ENCODE measurements around the gene RUVBL2. TPM values are rescaled to one million over a fixed set of nuclear protein-coding genes. Genes with fewer than 3 reads are reported as not detected.

Gene RUVBL2
- total RNA-seq, 1 donor from 2014 or later = 29.9 TPM

DNA sequence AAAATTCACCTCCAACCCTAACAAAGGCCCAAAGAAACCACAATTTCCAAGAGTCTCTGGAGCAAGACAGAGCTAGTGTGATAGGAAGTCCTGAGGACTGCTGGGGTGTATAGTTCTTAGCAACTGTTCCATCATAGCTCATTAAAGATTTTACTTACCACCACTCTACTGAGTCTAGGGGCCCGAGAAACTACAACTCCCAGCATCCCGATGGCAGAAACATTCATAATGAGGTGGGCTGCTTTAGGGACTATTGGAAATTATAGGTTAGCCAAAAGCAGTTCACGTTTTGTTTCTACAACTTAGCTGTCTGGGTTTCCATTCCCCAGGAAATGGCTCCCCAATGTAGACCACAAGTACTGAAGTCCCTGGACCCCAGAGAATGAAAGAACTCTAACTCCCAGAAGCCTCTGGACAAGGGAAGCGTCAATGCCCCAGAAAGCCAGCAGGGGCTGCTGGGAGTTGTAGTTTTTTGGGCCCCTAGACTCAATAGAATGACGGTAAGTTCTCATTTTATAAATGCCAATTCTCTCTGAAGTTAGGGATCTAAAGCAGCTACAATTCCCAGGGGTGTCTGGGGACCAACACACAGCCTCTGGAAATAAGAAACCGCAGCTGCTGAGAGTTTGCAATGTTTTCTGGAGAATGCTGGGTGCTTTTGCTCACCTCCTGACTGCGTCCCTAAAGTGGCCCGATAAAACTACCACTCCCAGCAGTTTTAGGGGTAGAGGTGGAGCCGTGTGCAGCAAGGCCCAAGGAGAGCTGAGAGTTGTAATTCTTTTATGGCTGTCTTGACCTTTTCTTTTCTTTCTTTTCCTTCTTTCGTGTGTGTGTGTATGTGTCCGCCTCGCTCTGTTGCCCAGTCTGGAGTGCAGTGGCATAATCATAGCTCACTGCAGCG lies 17.5 kb upstream of the RUVBL2 start:
- no peak for DNase-seq (ENCODE audit: low spot score)
- intact Hi-C loops (cut with DNase I) = no loop called here
- no peak for ATAC-seq

DNA sequence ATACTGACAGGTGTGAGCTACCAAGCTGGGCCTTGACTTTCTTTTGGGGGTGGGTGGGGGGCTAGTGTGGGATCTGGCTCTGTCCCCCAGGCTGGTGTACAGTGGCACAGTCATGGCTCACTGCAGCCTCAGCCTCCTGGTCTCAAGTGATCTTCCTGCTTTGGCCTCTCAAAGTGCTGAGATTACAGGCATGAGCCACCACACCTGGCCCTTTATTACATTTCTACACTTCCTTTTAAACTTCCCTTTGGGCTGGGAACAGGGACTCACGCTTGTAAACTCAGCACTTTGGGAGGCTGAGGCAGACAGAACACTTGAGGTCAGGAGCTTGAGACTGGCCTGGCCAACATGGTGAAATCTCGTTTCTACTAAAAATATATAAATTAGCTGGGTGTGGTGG lies 16.6 kb upstream of the RUVBL2 start:
- intact Hi-C loops (cut with DNase I) = no loop called here
- DNase-seq (ENCODE audit: low spot score) (no peak), ATAC-seq (no peak)

- ATAC-seq (no peak), DNase-seq (ENCODE audit: low spot score) (no peak)
- intact Hi-C loops (cut with DNase I) = no loop called here
These were observed 11.4 kb upstream of the RUVBL2 start for GRCh38 chr19:48982280-48982679.

DNA sequence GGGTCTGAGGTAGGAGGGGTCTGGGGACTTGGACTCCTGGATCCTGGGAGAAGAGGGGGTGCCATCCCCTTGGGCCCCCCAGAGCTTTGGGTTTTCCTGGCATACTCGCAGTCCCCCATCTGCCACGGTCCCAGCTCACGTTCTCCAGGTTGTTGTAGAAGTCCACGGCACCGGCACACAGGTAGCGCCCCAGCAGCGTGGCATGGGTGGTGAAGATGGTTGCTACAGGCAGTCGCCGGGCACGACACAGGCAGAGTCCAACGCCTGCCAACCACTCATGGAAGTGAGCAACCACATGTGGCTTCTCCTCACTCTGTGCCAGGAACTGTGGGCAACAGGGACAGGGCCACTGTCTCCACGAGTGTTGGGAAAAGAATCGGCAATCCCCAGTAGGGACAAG lies 8.0 kb upstream of the RUVBL2 start:
- DNase-seq (ENCODE audit: low spot score) (no peak), ATAC-seq (no peak)
- intact Hi-C loops (cut with DNase I) = no loop called here

DNA sequence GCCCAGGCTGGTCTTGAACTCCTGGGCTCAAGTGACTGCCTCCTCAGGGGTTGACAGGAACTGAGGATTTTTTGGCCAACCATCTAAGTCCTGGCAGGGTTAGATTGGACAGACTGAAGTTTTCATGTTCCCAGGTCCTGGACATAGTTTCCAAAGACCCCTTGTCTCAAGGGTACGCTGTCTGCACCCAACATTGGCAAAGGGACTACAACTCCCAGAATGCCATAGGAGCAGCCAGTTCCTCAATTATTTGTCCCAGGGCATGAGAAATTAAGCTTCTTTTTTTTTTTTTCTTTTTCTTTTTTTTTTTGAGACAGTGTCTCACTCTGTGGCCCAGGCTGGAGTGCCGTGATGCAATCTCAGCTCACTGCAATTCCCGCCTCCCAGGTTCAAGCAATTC lies 7.5 kb upstream of the RUVBL2 start:
- no peak for ATAC-seq
- DNase-seq (ENCODE audit: low spot score) = no peak
- intact Hi-C loops (cut with DNase I) = no loop called here

- ATAC-seq (no peak), DNase-seq (ENCODE audit: low spot score) (no peak)
- intact Hi-C loops (cut with DNase I) = no loop called here
These were observed 6.4 kb upstream of the RUVBL2 start for GRCh38 chr19:48987323-48987722.

DNA sequence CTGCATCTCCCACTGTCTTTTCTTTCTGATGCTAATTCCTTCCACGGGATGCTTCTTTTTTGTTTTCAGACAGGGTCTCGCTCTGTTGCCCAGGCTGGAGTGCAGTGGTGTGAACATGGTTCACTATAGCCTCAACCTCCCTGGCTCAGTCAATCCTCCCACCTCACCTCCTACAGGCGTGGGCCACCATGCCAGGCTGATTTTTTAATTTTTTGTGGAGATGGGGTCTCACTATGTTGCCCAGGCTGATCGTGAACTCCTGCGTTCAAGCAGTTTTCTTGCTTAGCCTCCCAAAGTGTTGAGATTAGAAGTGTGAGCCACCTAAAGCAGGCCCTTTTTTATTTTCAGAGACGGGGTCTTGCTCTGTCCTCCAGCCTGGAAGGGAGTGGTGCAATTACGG lies 5.4 kb upstream of the RUVBL2 start:
- DNase-seq (ENCODE audit: low spot score) = no peak
- intact Hi-C loops (cut with DNase I) = no loop called here
- no peak for ATAC-seq

DNA sequence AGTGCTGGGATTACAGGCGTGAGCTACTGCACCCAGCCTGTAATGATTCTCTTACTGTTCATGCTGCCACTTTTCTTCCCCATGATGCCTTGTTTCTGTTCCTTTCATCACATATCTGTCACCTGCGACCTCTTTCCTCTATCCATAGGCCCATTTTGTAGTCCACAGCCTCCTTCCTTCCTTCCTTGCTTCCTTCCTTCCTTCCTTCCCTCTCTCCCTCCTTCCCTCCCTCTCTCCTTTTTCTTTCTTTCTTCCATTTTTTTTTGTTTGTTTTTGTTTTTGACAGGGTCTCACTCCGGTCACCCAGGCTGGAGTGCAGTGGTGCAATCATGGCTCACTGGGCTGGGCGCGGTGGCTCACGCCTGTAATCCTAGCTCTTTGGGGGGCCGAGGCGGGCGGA lies 4.8 kb upstream of the RUVBL2 start:
- no peak for ATAC-seq
- DNase-seq (ENCODE audit: low spot score) = no peak
- intact Hi-C loops (cut with DNase I) = no loop called here

- intact Hi-C loops (cut with DNase I) = no loop called here
- ATAC-seq (no peak), DNase-seq (ENCODE audit: low spot score) (no peak)
These were observed 3.9 kb upstream of the RUVBL2 start for GRCh38 chr19:48989701-48990291.

GRCh38 chr19:48990400-48990799 lies 3.3 kb upstream of the RUVBL2 start:
- no peak for DNase-seq (ENCODE audit: low spot score)
- intact Hi-C loops (cut with DNase I) = no loop called here
- ATAC-seq = no peak

DNA sequence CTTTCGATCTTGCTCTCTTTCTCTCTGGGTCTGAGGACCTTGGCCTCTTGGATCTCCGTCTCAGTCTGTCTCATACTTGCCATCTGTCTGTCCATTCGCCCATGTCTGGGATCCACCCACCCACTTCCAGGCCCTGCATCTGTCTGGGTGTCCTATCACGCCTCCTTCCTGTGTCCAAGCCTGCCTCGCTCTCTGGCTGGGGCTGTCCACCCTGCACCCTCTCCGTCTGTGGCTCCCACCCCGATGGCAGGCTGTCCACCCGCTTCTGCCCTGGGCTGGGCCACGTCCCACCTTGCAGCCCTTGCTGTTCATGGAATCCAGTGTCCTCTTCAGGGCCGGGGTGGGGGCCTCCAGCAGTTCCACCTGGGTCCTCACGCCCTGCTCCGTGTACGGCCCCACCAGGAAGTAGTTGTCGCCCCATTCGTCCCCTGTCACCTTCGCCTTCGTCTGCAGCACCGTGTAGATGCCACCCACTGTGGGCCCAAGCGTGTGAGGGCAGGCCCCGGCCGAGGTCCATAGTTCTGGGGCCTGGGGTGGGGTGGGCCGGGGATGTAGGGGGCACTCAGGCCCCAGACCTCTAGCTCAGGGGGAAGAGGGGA lies 2.6 kb upstream of the RUVBL2 start:
- intact Hi-C loops (cut with DNase I) = no loop called here
- ATAC-seq = no peak
- DNase-seq (ENCODE audit: low spot score) = no peak

- peak; percentile 68 for ATAC-seq
- intact Hi-C loops (cut with DNase I) = no loop called here
- peak; percentile 79 for DNase-seq (ENCODE audit: low spot score)
These were observed 1.7 kb upstream of the RUVBL2 start for GRCh38 chr19:48991873-48992580.

DNA sequence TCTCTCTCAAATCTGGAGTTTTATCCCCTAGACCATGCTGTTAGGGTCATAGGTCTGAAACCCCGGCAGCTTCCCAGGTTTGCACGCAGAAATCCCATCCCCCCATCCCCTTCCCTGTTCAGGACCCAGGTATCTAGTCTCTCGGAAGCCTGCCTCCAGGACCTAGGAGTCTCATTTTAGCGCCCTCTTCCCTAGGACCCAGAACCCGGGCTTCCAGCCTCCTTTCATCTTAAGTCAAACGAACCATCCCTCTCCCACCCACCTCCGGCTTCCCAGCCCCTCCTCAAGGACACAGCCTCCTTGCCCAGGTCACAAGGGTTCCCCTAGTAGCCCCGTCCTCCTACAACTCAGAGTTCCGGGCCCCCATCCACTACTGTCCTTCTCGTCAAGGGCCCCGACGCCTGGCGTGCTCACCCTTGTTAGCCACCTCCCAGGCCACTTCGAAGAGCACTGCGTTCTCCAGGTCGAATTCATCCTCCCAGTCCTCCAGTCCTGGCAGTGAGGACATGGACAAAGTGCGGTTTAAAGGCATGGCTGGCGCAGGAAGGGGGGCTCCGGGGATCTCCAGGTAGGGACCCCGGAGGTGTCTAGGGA lies 1.0 kb upstream of the RUVBL2 start:
- ATAC-seq = peak; percentile 4
- DNase-seq (ENCODE audit: low spot score) = peak; percentile 74
- intact Hi-C loops (cut with DNase I) = no loop called here

DNA sequence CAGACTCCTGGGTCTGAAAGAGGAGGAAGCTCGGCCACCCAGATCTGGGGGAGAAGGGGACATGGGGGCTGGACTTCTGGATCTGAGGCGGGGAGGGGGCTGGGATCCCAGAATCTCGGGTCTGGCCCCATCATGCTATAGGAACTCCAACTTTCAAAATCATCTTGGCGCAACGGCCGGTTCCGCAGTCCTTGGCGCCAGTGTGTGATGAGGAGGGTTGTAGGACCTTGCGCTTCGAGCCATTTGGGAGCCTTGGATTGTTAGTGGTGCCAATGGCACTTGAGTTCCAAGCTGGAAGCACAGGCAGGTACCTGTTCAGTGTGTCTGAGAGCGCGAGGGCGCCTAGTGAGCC lies 324 bp downstream of the RUVBL2 start:
- DNase-seq (ENCODE audit: low spot score) = no peak
- no peak for ATAC-seq
- intact Hi-C loops (cut with DNase I) = no loop called here

- intact Hi-C loops (cut with DNase I) = no loop called here
- ATAC-seq = no peak
- no peak for DNase-seq (ENCODE audit: low spot score)
These were observed 4.3 kb downstream of the RUVBL2 start for GRCh38 chr19:48997972-48998371.

GRCh38 chr19:48999481-49000325 lies 6.0 kb downstream of the RUVBL2 start:
- no peak for DNase-seq (ENCODE audit: low spot score)
- peak; percentile 18 for ATAC-seq
- intact Hi-C loops (cut with DNase I) = no loop called here

DNA sequence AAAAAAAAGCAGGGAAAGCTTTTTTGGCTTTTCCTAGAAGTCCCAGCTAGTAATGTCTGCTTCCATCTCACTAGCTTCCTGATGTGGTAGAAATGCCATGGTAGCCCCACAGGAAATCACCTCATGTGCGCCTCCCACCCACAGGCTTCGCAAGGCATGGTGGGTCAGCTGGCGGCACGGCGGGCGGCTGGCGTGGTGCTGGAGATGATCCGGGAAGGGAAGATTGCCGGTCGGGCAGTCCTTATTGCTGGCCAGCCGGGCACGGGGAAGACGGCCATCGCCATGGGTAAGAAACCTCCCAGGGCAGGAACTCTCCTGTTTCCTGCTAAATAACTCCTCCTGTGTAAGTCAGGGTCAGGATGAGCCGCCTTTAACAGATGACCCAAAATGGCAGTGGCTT lies 10.4 kb downstream of the RUVBL2 start:
- no peak for ATAC-seq
- intact Hi-C loops (cut with DNase I) = no loop called here
- no peak for DNase-seq (ENCODE audit: low spot score)

DNA sequence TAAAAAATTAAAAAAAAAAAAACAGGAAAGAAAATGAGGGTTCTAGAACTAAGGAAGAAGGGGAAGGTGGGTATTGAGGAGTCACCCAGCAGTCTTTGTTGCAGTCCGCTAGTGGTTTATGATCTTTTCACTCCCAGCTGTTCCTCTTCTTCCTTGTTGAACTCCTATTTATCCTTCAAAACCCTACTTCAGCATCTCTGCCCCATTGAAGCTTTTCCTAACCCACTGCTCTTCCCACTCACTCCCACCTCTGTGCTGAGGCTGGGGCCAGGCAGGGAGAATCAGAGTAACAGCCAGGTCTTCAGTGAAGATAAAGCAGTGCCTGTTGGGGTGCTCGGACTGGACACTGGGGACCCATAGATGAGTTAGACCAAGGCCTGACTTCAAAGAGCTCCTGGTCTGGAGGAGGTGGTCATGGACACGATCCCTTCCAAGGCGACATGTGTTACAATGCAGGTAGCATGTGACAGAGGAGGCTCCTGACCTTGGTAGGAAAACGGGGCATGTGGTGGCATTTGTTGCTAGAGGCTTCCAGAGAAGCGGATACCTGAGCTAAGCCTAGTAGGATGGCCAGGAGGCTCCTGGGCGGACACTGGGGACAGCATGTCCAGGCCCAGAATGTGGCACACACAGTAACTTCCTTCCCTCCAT lies 11.4 kb downstream of the RUVBL2 start:
- intact Hi-C loops (cut with DNase I) = no loop called here
- no peak for DNase-seq (ENCODE audit: low spot score)
- ATAC-seq = no peak

Data from sciatic nerve (tissue), 2 donors.